Heart left ventricle (tissue), 16 donors: ENCODE results near the gene ASXL1. TPM values are rescaled to one million over a fixed set of nuclear protein-coding genes. Genes with fewer than 3 reads are reported as not detected.

Source experiments
- ATAC-seq, 4 donors: fragments of 200-7000 bp; cut with Tn5 transposase; one replicate each; pipeline ENCODE4 v1.9.1; 2020 to 2022; ENCODE audit warnings: moderate library complexity in 4 of 4, mild to moderate bottlenecking in 3 of 4, moderate number of reproducible peaks in 1 of 4
- DNase-seq, 5 donors: peaks; one replicate each; pipeline ENCODE4 v3.0.0-alpha.2; 2020
- H3K27ac ChIP-seq, 12 donors: fragments of 200-600 bp; sonication (generic) in 4 of 12; one replicate each; pipeline versions ENCODE4 v1.5.0 to v1.8.0; 2016 to 2022; ENCODE audit warnings: mild to moderate bottlenecking in 2 of 12
- H3K27me3 ChIP-seq, 9 donors: fragments of 200-600 bp; sonication (generic) in 2 of 9; one replicate each; pipeline versions ENCODE4 v1.5.1 to v1.8.0; 2016 to 2022; ENCODE audit warnings: mild to moderate bottlenecking in 3 of 9
- H3K36me3 ChIP-seq, 9 donors: fragments of 200-600 bp; sonication (generic) in 2 of 9; one replicate each; pipeline versions ENCODE4 v1.5.0 to v1.8.0; 2018 to 2022; ENCODE audit warnings: mild to moderate bottlenecking in 2 of 9
- H3K4me1 ChIP-seq, 12 donors: fragments of 200-600 bp; sonication (generic) in 4 of 12; one replicate each; pipeline versions ENCODE4 v1.5.0 to v1.8.0; 2016 to 2022; ENCODE audit warnings: mild to moderate bottlenecking in 3 of 12
- H3K4me3 ChIP-seq, 12 donors: fragments of 200-600 bp; sonication (generic) in 4 of 12; one replicate each; pipeline versions ENCODE4 v1.5.0 to v1.8.0; 2017 to 2022; ENCODE audit warnings: mild to moderate bottlenecking in 9 of 12, moderate library complexity in 4 of 12
- H3K9me3 ChIP-seq, 12 donors: fragments of 200-600 bp; sonication (generic) in 4 of 12; one replicate each; pipeline versions ENCODE4 v1.5.0 to v1.8.0; 2016 to 2022; ENCODE audit warnings: mild to moderate bottlenecking in 1 of 12
- CTCF ChIP-seq, 12 donors: fragments of 200-600 bp; sonication (generic) in 4 of 12; IDR thresholded peaks; one replicate each; pipeline versions ENCODE4 v1.5.0 to v1.8.0; 2018 to 2022; ENCODE audit warnings: antibody characterized with exemption in 12 of 12, mild to moderate bottlenecking in 5 of 12
- POLR2A ChIP-seq, 2 donors: fragments of 450-650 bp; IDR thresholded peaks; one replicate each; pipeline ENCODE4 v1.6.1; 2017; ENCODE audit warnings: antibody characterized with exemption in 2 of 2, mild to moderate bottlenecking in 2 of 2, moderate library complexity in 2 of 2
- WGBS, 4 donors: extraction: QIAGEN DNeasy Blood & Tissue Kit in 2 of 4; methylation state at CpG; one replicate each; pipeline versions ENCODE4 v1.1.5 to v1.1.7; 2013 to 2018; 5-methylcytosine and 5-hydroxymethylcytosine counted together
- intact Hi-C, 10 donors: fragments of 100-400 bp; cut with DNase I; formaldehyde crosslinking; loops; one replicate each; pipeline versions ENCODE4 v1.11.1 to v1.14.2; 2022
- polyA plus RNA-seq, 2 donors: library from polyadenylated mRNA; stranded (reverse); fragments of 200-250 nt; gene quantifications; one replicate each; pipeline ENCODE4 v1.2.3, GENCODE V29; 2013
- total RNA-seq, 9 donors: library from RNA; depleted of rRNA in 2 of 9; stranded (reverse); fragments of >200 nt in 2 of 9; fragmentation: NEBNext Ultra II Directional in 3 of 9; extraction: Animal tissue kit (Norgen Biotek cat#: 25700) in 3 of 9; gene quantifications; one replicate each; pipeline versions ENCODE4 v1.1.0 to v1.2.4, GENCODE V29; 2016 to 2023
- donor health status: ischemic (EF 13 %, LVEDD 7.1; RV severe dilation, severe dysfunction).
- donor health status: healthy with polysubstance abuse.
- donor health status: DM: no; HTN: yes; CAD: no.
- donor health status: DM: no; HTN: no; CAD: no.
- donor health status: ischemic (EF 25% LVEDD 6.9; RV normal size, moderate dysfunction).
- donor health status: ischemic (EF 25% LVEDD 5.7; RV mildly dilated, moderate dysfunction).
- donor health status: healthy.
- donor health status: DM: yes; HTN: yes; CAD: no.
- donor health status: ischemic (EF 35%, LVEDD 5.7; RV mildly dilated, moderate dysfunction).
- donor health status: nonischemic (EF 11% LVEDD 7.7; RV severe dilation, severe dysfunction).
- donor health status: DM: yes; HTN: yes; CAD: no.
- donor health status: PGD.
- donor health status: ischemic (EF 29% LVEDD 5.4; RV normal size, mild dysfunction).
- donor health status: nonischemic (EF 23%, LVEDD 6.1; RV moderate dilation, normal function).

ASXL1 gene
- total and polyA plus RNA-seq, 11 donors: 15.1 to 50.1 (median 26.5) TPM

GRCh38 chr20:32483351-32484224 is 125.5 kb downstream of the ASXL1 start:
- Histone ChIP-seq H3K9me3 (no peaks in the 10 kb centered on the region), H3K4me3 (peak overlapping the region; percentile 55 to 99 (median 81)), H3K36me3 (no peaks in the 10 kb centered on the region), H3K4me1 (peaks cover 0 to 45% (median 22%) of the 10 kb centered on the region in 12 donors), H3K27ac (peak overlapping the region; percentile 51 to 93 (median 83)), H3K27me3 (no peaks in the 10 kb centered on the region)
- WGBS, 4 donors: 1 to 2% (median 1%) methylated on average over 36 to 77 of the region's 79 CpGs
- DNase-seq: peak; percentile 51 to 86 (median 73)
- ATAC-seq: peak in 3 of 4 donors; percentile 36 to 69 (median 63)
- no peak for TF ChIP-seq POLR2A (IDR thresholded peaks at IDR 0.05)
- peak in 2 of 12 donors; percentile 14 to 24 for TF ChIP-seq CTCF (IDR thresholded peaks at IDR 0.05)
- intact Hi-C loops: loop anchor here in 7 of 10 donors (1.0 to 10.0 kb wide), 7 partner anchors 17 to 329 kb away; partner anchors contain the start of genes ASXL1 (in 2 of the 7), PLAGL2 (in 1 of the 7) and POFUT1 (in 1 of the 7)

- DNase-seq (peak in 3 of 5 donors; percentile 49 to 53 (median 51)), ATAC-seq (peak in 3 of 4 donors; percentile 21 to 45 (median 36))
- TF ChIP-seq CTCF (IDR thresholded peaks at IDR 0.05) (no peak), POLR2A (IDR thresholded peaks at IDR 0.05) (no peak)
- peaks cover 0 to 44% (median 22%) of the 10 kb centered on the region in 12 donors for H3K4me1 ChIP-seq
- intact Hi-C loops: loop anchor here in 7 of 10 donors (1.0 to 10.0 kb wide), 7 partner anchors 18 to 330 kb away; partner anchors contain the start of genes ASXL1 (in 2 of the 7), PLAGL2 (in 1 of the 7) and POFUT1 (in 1 of the 7)
- no peaks in the 10 kb centered on the region for H3K36me3 ChIP-seq
- no peaks in the 10 kb centered on the region for H3K27me3 ChIP-seq
- H3K27ac ChIP-seq: peak overlapping the region; percentile 51 to 93 (median 82)
- peak overlapping the region; percentile 55 to 99 (median 81) for H3K4me3 ChIP-seq
- no peaks in the 10 kb centered on the region for H3K9me3 ChIP-seq
- 1 to 2% (median 1%) methylated on average over 43 to 74 of the region's 74 CpGs for WGBS, 4 donors
Measured at GRCh38 chr20:32484225-32484957, 126.3 kb downstream of the ASXL1 start.

- peak overlapping the region in 11 of 12 donors; percentile 68 to 93 (median 83) for H3K27ac ChIP-seq
- WGBS, 4 donors: 4 to 6% (median 5%) methylated on average over 20 of the region's 20 CpGs
- peaks cover 0 to 41% (median 22%) of the 10 kb centered on the region in 12 donors for H3K4me1 ChIP-seq
- no peaks in the 10 kb centered on the region for H3K27me3 ChIP-seq
- no peak for TF ChIP-seq POLR2A (IDR thresholded peaks at IDR 0.05)
- TF ChIP-seq CTCF (IDR thresholded peaks at IDR 0.05): peak; percentile 55 to 92 (median 80)
- no peaks in the 10 kb centered on the region for H3K9me3 ChIP-seq
- ATAC-seq (peak; percentile 27 to 66 (median 50)), DNase-seq (peak in 4 of 5 donors; percentile 62 to 78 (median 72))
- intact Hi-C loops: loop anchor here in 9 of 10 donors (1.0 to 10.0 kb wide), 9 partner anchors 19 to 330 kb away; partner anchors contain the start of genes ASXL1 (in 3 of the 9), PLAGL2 (in 1 of the 9) and POFUT1 (in 1 of the 9)
- H3K36me3 ChIP-seq: no peaks in the 10 kb centered on the region
- peak overlapping the region; percentile 55 to 99 (median 81) for H3K4me3 ChIP-seq
Measured at GRCh38 chr20:32484958-32485769, 127.0 kb downstream of the ASXL1 start.
